SKM-1 treated with dmso at 0.1 percent for 144 hours (cell line): ENCODE measurements around the gene ARIH2.

Experiments
- DNase-seq: peaks from one replicate; lab custom pipeline; 2025; ENCODE audit not compliant: unreplicated experiment; lab: John Stamatoyannopoulos, UW

ARIH2 gene

DNA sequence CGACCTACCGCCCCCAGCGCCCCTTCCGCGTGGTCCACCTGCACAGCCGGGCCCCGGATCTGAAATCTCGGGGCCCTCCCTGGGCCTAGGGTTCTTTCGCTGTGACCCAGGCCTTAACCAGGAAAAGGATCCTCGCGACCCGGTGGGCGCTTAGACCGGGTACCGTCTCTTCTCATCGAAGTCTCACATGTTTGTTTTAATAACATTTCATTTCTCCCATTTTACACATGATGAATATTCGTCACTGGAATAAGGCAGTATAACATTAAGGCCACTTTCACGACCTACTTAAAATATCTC lies 100.0 kb downstream of the ARIH2 start:
- DNase-seq: no peak

GRCh38 chr3:49019941-49020329 lies 101.3 kb downstream of the ARIH2 start:
- DNase-seq: no peak

GRCh38 chr3:49020330-49021212 lies 101.9 kb downstream of the ARIH2 start:
- peak; percentile 19 for DNase-seq

DNA sequence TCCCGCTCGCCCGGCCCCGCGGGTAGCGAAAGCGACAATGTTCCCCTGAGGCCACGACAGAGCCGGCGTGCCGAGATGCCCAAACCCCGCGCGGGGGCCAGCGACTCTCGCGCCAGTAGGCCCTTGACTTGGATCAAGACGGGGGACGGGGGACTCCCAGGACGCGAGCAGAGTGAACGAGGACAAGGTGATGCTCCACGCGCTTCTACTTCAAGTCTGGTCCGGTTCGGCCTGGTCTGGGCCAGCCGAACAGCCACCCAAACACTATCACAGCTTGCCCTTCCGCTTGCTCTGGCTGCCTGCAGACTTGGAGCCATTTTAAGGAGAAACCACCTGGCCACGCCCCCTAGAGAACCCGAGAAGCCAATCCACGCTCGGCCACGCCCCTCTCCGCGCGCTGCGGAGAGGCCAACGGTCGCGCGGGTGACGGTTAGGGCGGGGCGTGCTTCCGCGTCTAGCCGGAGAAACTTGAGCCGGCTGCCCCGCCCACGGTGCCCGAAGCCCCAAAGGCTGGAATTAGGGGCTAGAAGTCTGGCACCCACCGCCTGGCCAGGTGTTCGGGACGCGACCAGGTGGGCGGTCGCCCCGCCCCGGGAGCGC lies 102.7 kb downstream of the ARIH2 start:
- DNase-seq: peak; percentile 95

DNA sequence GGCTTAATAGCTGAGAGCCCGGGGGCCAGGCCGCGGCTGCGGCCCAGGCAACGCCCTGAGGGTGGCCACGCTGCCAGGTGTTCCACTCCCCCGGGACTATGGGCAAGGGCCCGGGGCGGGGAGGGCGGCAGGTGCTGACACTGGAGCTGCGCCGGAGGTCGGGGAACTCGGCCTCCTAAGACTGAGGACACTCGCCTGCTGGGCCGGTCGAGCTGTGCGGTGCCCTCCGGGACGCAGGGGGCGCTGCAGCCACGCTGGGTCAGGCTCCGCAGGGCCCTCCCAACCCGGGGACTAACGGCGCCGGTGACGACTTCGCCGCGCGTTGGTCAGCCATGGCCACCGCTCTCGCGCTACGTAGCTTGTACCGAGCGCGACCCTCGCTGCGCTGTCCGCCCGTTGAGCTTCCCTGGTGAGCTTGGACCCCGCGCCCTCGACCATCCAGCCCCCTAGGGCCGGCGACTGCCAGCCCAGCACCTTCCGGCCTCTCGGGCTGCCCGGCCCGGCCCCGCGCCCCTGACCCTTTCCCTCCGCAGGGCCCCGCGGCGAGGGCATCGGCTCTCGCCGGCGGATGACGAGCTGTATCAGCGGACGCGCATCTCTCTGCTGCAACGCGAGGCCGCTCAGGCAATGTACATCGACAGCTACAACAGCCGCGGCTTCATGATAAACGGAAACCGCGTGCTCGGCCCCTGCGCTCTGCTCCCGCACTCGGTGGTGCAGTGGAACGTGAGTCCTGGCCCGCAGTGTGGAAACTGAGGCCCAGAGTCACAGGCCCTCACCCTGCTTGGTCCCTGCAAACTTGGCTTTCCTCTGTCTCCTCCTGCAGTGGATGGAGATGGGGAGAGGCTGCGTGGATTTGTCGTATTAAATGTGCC lies 103.4 kb downstream of the ARIH2 start, which contains the start of gene NDUFAF3:
NDUFAF3 (plus strand) TSS at position 309 of the 875 bp plus-strand sequence; CDS start at position 333, 24 bp downstream.
- DNase-seq: peak; percentile 76

DNA sequence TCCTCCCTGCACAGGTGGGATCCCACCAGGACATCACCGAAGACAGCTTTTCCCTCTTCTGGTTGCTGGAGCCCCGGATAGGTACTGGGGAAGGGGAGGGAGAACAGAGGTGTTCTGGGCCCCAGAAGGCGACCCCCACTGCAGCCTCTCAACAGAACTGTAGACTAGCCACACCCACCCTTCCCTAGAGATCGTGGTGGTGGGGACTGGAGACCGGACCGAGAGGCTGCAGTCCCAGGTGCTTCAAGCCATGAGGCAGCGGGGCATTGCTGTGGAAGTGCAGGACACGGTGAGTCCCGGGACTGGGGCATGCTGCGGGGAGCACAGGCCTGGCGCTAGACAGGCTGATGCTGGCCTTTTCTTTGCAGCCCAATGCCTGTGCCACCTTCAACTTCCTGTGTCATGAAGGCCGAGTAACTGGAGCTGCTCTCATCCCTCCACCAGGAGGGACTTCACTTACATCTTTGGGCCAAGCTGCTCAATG lies 104.1 kb downstream of the ARIH2 start:
- no peak for DNase-seq

GRCh38 chr3:49023775-49024174 lies 105.1 kb downstream of the ARIH2 start:
- no peak for DNase-seq

GRCh38 chr3:49024449-49024848 lies 105.8 kb downstream of the ARIH2 start:
- no peak for DNase-seq

GRCh38 chr3:49025005-49025792 lies 106.6 kb downstream of the ARIH2 start:
- no peak for DNase-seq

DNA sequence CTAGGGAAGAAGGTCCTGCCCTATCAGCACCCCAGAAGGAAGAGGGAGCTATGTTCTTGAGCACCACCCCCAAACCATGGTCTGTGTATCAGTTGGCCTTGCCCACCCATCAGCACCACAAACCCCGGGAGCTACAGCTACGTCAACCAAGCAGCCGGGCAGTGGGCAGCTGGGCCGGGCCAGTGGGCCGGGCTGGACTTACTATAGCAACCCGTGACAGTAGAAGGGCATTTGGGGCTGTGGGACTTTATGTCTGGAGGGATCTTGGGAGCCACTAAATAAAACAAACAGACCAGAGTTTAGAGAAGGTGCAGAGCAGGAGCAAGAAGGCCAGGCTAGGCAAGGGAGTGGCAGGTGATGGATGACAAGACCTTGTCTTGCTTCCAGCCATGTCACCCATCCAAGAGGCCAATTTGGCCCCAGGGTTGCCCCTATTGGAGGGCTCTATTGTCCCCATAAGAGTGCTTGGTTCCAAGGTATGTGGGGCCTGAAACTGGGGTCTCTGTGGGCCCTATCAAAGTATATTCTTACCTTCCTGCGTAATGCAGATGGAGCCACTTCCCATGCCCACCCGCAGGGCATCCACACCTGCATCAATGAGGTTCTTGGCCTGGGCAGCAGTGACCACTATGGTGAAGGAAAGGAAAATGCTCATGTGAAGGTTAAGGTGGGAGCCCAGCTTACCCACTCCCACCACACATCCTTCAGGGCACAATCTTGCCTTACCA lies 107.3 kb downstream of the ARIH2 start:
- DNase-seq: no peak

GRCh38 chr3:49026536-49026935 lies 107.9 kb downstream of the ARIH2 start:
- no peak for DNase-seq

- DNase-seq: no peak
Measured at GRCh38 chr3:49027634-49028033, 109.0 kb downstream of the ARIH2 start.

- no peak for DNase-seq
Measured at GRCh38 chr3:49028298-49028672, 109.6 kb downstream of the ARIH2 start.

GRCh38 chr3:49028673-49029562 lies 110.3 kb downstream of the ARIH2 start, which contains the start of gene IMPDH2:
Gene IMPDH2, minus strand, starts transcription at chr3:49029398. Its CDS starts 48 bp downstream, at chr3:49029350.
- DNase-seq: peak; percentile 86

GRCh38 chr3:49029563-49029884 lies 110.9 kb downstream of the ARIH2 start:
- DNase-seq: no peak

DNA sequence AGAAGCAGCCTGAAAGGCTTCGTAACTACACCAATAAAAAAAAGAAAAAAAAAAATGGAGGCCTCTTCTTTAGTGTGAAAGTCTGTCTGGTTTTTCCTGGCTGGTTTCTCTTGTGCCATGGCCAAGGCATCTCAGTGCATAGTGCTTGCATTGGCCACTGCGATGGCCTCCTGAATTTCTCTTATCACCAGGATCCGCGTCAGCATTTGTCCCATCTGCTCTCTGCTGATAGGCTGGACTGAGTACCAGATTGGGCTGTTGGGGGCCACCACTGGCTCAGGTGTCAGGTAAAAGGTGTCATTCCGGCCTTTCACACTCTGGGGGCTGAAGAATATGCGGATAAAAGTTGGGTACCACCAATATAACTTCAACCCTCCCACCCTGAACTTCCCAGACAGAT lies 111.7 kb downstream of the ARIH2 start:
- DNase-seq: no peak

- no peak for DNase-seq
Measured at GRCh38 chr3:49032646-49033304, 114.1 kb downstream of the ARIH2 start.

GRCh38 chr3:49034650-49035049 lies 116.0 kb downstream of the ARIH2 start:
- no peak for DNase-seq

GRCh38 chr3:49035281-49035680 lies 116.6 kb downstream of the ARIH2 start:
- no peak for DNase-seq
